Osteocyte (in vitro differentiated cells): ENCODE measurements around the gene ENTPD3. TPM values are rescaled to one million over a fixed set of nuclear protein-coding genes. Genes with fewer than 3 reads are reported as not detected.

Experiments
- DNase-seq: peaks from one replicate; pipeline ENCODE4 v3.0.0; 2021; ENCODE audit warnings: mixed read lengths; ENCODE audit not compliant: unreplicated experiment; ENCODE audit errors: extremely low spot score
- H3K27ac Mint-ChIP-seq: one replicate; pipeline ENCODE4 v1.8.0; 2021; ENCODE audit warnings: mild to moderate bottlenecking, mixed read lengths; ENCODE audit not compliant: unreplicated experiment
- H3K27me3 Mint-ChIP-seq: one replicate; pipeline ENCODE4 v1.8.0; 2021; ENCODE audit warnings: mixed read lengths; ENCODE audit not compliant: unreplicated experiment
- H3K36me3 Mint-ChIP-seq: one replicate; pipeline ENCODE4 v1.8.0; 2021; ENCODE audit warnings: mixed read lengths; ENCODE audit not compliant: unreplicated experiment
- H3K4me1 Mint-ChIP-seq: one replicate; pipeline ENCODE4 v1.8.0; 2021; ENCODE audit warnings: mixed read lengths; ENCODE audit not compliant: unreplicated experiment
- H3K4me3 Mint-ChIP-seq: one replicate; pipeline ENCODE4 v1.8.0; 2021; ENCODE audit warnings: mild to moderate bottlenecking, moderate library complexity, mixed read lengths; ENCODE audit not compliant: unreplicated experiment
- H3K9me3 Mint-ChIP-seq: one replicate; pipeline ENCODE4 v1.8.0; 2021; ENCODE audit warnings: mixed read lengths; ENCODE audit not compliant: unreplicated experiment
- total RNA-seq: library from RNA; stranded (reverse); gene quantifications from 2 replicates; pipeline ENCODE4 v1.2.1, GENCODE V29; 2021
- TF ChIP-seq, protein P1 (sequence below): fragments of 200-600 bp; sonication (generic); IDR thresholded peaks from 2 replicates; pipeline ENCODE4 v1.5.0; 2021; ENCODE audit warnings: antibody characterized with exemption, mild to moderate bottlenecking, moderate library complexity

ENTPD3 gene
- total RNA-seq, 1 donor from 2014 or later, result not detected

GRCh38 chr3:40350529-40350928, 36.5 kb upstream of the ENTPD3 start:
- Mint-ChIP-seq H3K4me1 (no peaks in the 10 kb centered on the region), H3K9me3 (no peaks in the 10 kb centered on the region), H3K27me3 (peaks cover 14% of the 10 kb centered on the region), H3K27ac (no peak overlapping the region), H3K36me3 (no peaks in the 10 kb centered on the region), H3K4me3 (no peak overlapping the region)
- DNase-seq, result no peak
- TF ChIP-seq, protein P1, sequence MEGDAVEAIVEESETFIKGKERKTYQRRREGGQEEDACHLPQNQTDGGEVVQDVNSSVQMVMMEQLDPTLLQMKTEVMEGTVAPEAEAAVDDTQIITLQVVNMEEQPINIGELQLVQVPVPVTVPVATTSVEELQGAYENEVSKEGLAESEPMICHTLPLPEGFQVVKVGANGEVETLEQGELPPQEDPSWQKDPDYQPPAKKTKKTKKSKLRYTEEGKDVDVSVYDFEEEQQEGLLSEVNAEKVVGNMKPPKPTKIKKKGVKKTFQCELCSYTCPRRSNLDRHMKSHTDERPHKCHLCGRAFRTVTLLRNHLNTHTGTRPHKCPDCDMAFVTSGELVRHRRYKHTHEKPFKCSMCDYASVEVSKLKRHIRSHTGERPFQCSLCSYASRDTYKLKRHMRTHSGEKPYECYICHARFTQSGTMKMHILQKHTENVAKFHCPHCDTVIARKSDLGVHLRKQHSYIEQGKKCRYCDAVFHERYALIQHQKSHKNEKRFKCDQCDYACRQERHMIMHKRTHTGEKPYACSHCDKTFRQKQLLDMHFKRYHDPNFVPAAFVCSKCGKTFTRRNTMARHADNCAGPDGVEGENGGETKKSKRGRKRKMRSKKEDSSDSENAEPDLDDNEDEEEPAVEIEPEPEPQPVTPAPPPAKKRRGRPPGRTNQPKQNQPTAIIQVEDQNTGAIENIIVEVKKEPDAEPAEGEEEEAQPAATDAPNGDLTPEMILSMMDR, result no peak

- Mint-ChIP-seq H3K27me3 (peaks cover 12% of the 10 kb centered on the region), H3K27ac (no peak overlapping the region), H3K9me3 (no peaks in the 10 kb centered on the region), H3K36me3 (no peaks in the 10 kb centered on the region), H3K4me3 (no peak overlapping the region), H3K4me1 (no peaks in the 10 kb centered on the region)
- DNase-seq, result no peak
- TF ChIP-seq, protein P1, result no peak
Measured at GRCh38 chr3:40355410-40355809, 31.6 kb upstream of the ENTPD3 start.

- Mint-ChIP-seq H3K4me1 (no peaks in the 10 kb centered on the region), H3K27ac (no peak overlapping the region), H3K4me3 (no peak overlapping the region), H3K9me3 (no peaks in the 10 kb centered on the region), H3K36me3 (no peaks in the 10 kb centered on the region), H3K27me3 (peaks cover 9% of the 10 kb centered on the region)
- no peak for DNase-seq
- TF ChIP-seq, protein P1, result no peak
Measured at GRCh38 chr3:40358454-40358853, 28.5 kb upstream of the ENTPD3 start.

- Mint-ChIP-seq H3K27ac (no peak overlapping the region), H3K9me3 (no peaks in the 10 kb centered on the region), H3K36me3 (no peaks in the 10 kb centered on the region), H3K27me3 (peaks cover 30% of the 10 kb centered on the region), H3K4me1 (no peaks in the 10 kb centered on the region), H3K4me3 (no peak overlapping the region)
- no peak for DNase-seq
- TF ChIP-seq, protein P1, result no peak
Measured at GRCh38 chr3:40363674-40364073, 23.3 kb upstream of the ENTPD3 start.

DNA sequence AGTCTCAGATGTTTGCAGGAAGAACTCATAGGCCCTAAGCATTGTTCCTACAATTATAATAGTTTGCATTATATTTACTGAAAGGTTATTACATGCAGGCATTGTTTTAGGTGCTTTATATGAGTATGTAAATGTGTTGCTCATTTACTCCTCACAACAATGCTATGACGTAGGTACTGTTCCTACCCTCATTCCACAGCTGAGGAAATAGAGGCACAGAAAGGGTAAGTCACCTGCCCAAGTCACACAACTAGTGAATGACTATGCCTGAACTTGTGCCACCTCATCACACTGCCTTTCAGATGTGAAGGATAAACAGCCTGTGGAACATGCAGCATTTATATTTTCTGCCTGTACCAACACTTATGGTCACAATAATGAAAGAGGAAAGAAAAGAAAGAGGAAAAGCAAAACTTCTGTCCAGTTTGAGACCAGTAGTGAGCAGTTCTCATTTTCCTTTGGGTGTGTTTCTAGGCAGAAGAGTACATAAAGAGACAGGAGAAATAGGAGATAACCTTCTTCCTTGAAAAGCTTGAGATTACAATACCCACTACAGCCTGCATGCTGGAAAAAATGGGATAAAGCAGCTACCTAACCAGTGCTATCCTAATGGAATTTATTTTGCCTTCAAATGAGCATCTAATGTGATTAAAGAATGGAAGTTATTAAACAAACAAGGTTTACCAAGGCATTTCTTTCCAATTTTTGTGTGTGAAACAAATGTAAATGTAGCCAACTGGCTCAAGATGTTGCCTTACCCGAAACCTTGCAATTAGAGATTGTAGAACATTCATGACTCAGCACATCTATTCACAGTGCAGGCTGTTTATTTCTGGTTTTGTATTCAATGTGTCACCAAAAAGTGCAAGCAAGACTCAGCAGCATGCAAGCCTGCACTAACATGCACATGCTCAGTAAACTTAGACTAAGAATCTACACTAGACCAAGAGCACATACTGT, 20.5 kb upstream of the ENTPD3 start:
- H3K4me3 Mint-ChIP-seq, result no peak overlapping the region
- TF ChIP-seq, protein P1, result no peak
- no peak for DNase-seq
- no peaks in the 10 kb centered on the region for H3K4me1 Mint-ChIP-seq
- H3K27me3 Mint-ChIP-seq, result peaks cover 41% of the 10 kb centered on the region
- no peak overlapping the region for H3K27ac Mint-ChIP-seq
- no peaks in the 10 kb centered on the region for H3K36me3 Mint-ChIP-seq
- peaks cover 6% of the 10 kb centered on the region for H3K9me3 Mint-ChIP-seq
